GM12878 (cell line): ENCODE measurements around the gene SHROOM4. TPM values are rescaled to one million over a fixed set of nuclear protein-coding genes. Genes with fewer than 3 reads are reported as not detected.

Experiments
- ATAC-seq: fragments of 200-7000 bp; cut with Tn5 transposase; 3 replicates; pipeline ENCODE4 v1.9.1; 2020; ENCODE audit warnings: mild to moderate bottlenecking, moderate library complexity
- BruUV-seq: library from RNA; stranded (reverse); fragments of 400-500 nt; replicated peaks from 2 replicates; lab custom pipeline; 2021; lab: Mats Ljungman, UMichigan
- CTCF ChIA-PET: fragments of 300-600 bp; sonication (Branson Sonifier 250); formaldehyde crosslinking; extraction: SDS; loops from one replicate; lab custom pipeline; 2021; ENCODE audit warnings: inconsistent platforms; lab: Yijun Ruan, JAX
- POLR2A ChIA-PET: fragments of 350-600 bp; formaldehyde crosslinking; extraction: SDS; loops from one replicate; lab custom pipeline; 2021; ENCODE audit warnings: inconsistent platforms; lab: Charles Lee
- RAD21 ChIA-PET: fragments of 300-600 bp; sonication (Branson Sonifier 250); formaldehyde crosslinking; loops from one replicate; lab custom pipeline; 2023; ENCODE audit warnings: antibody characterized with exemption; ENCODE audit not compliant: unreplicated experiment; lab: Charles Lee
- SMC1A ChIA-PET: fragments of 300-600 bp; sonication (Branson Sonifier 250); formaldehyde crosslinking; loops from one replicate; lab custom pipeline; 2023; ENCODE audit not compliant: unreplicated experiment, uncharacterized antibody; lab: Charles Lee
- DNase-seq: peaks from one replicate; pipeline ENCODE4 v3.0.0-alpha.2; 2011; ENCODE audit warnings: low read depth, low spot score
- FAIRE-seq: peaks from 3 replicates; lab custom pipeline; 2011; peaks lifted over from hg19 to GRCh38; lab: Jason Lieb, UNC
- H2AFZ ChIP-seq: 2 replicates; pipeline ENCODE4 v1.6.0; 2011; ENCODE audit warnings: low read depth, low read length, control low read depth; ENCODE audit not compliant: control insufficient read depth
- H3K27ac ChIP-seq: 2 replicates; pipeline ENCODE4 v1.5.1; 2011; ENCODE audit warnings: control low read depth; ENCODE audit not compliant: control insufficient read depth, insufficient read depth
- H3K27me3 ChIP-seq, 2 experiments: replicated peaks in 1 of 2; 2 replicates each; pipeline versions ENCODE4 v1.6.0 to v1.6.1; 2011; ENCODE audit warnings: low read length in 1 of 2; ENCODE audit not compliant: control insufficient read depth in 2 of 2, insufficient read depth in 2 of 2
- H3K36me3 ChIP-seq, 2 experiments: 2 replicates each; pipeline ENCODE4 v1.5.1; 2011; ENCODE audit warnings: low read length in 1 of 2; ENCODE audit not compliant: control insufficient read depth in 2 of 2, insufficient read depth in 2 of 2
- H3K4me1 ChIP-seq: 2 replicates; pipeline ENCODE4 v1.6.1; 2011; ENCODE audit warnings: mild to moderate bottlenecking, low read length, moderate library complexity, mixed read lengths; ENCODE audit not compliant: control insufficient read depth, insufficient read depth
- H3K4me2 ChIP-seq: 2 replicates; pipeline ENCODE4 v1.6.0; 2011; ENCODE audit warnings: control low read depth; ENCODE audit not compliant: control insufficient read depth, insufficient read depth
- H3K4me3 ChIP-seq: fragments of 200-600 bp; sonication (generic); 2 replicates; pipeline ENCODE4 v1.5.1; 2016
- H3K79me2 ChIP-seq: 2 replicates; pipeline ENCODE4 v1.6.0; 2011; ENCODE audit warnings: low read length; ENCODE audit not compliant: control insufficient read depth, insufficient read depth
- H3K9ac ChIP-seq: 2 replicates; pipeline ENCODE4 v1.8.0; 2011; ENCODE audit warnings: low read length, control low read depth, mixed read lengths; ENCODE audit not compliant: control insufficient read depth, insufficient read depth
- H3K9me3 ChIP-seq: replicated peaks from 3 replicates; pipeline ENCODE4 v1.5.1; 2011; ENCODE audit warnings: mild to moderate bottlenecking, low read length; ENCODE audit not compliant: control insufficient read depth, insufficient read depth
- H4K20me1 ChIP-seq: 2 replicates; pipeline ENCODE4 v1.6.0; 2011; ENCODE audit not compliant: control insufficient read depth, insufficient read depth
- CUX1 ChIP-seq: IDR thresholded peaks from 2 replicates; pipeline ENCODE4 v1.6.1; 2012; ENCODE audit warnings: improper control_type of control experiment, low read depth, low read length; ENCODE audit not compliant: insufficient replicate concordance
- NR2F1 ChIP-seq: fragments of 450-650 bp; conservative IDR thresholded peaks from 2 replicates; pipeline ENCODE4 v1.6.1; 2017; ENCODE audit warnings: mild to moderate bottlenecking
- RELA ChIP-seq: fragments of 450-650 bp; IDR thresholded peaks from 2 replicates; pipeline ENCODE4 v1.8.0; 2014; ENCODE audit warnings: borderline replicate concordance; ENCODE audit not compliant: partially characterized antibody
- SUZ12 ChIP-seq: fragments of 200-600 bp; sonication (generic); IDR thresholded peaks from one replicate; pipeline ENCODE4 v1.6.1; 2018; ENCODE audit warnings: antibody characterized with exemption, mild to moderate bottlenecking; ENCODE audit not compliant: unreplicated experiment
- in situ Hi-C: fragments of 300-500 bp; cut with MboI; formaldehyde crosslinking; loops from 9 replicates; pipeline ENCODE4 v1.14.3; 2018; ENCODE audit warnings: mixed read lengths
- intact Hi-C: fragments of 100-400 bp; cut with micrococcal nuclease; formaldehyde crosslinking; loops from one replicate; pipeline ENCODE4 v1.14.2; 2022; ENCODE audit not compliant: unreplicated experiment
- polyA plus RNA-seq, 11 experiments: library from polyadenylated mRNA; depleted of rRNA in 4 of 11; unstranded in 6 of 11; stranded (reverse) in 5 of 11; fragments of >200 nt; fragmentation: Nextera tagmentation in 4 of 11; fragmentation: Illumina TruSeq in 1 of 11; extraction: Ambion mirVana in 4 of 11; extraction: Trizol in 1 of 11; gene quantifications; 1 replicate in 1 of 11; 2 replicates in 10 of 11; pipeline versions ENCODE4 v1.2.1 to v1.2.3, GENCODE V29; 2011 to 2016; ENCODE audit warnings: inconsistent platforms in 2 of 11, missing spikeins in 2 of 11, low read depth in 1 of 11
- total RNA-seq, 4 experiments: library from RNA; depleted of rRNA in 3 of 4; stranded (reverse); fragments of >200 nt in 3 of 4; fragmentation: Illumina TruSeq in 1 of 4; extraction: Trizol in 1 of 4; gene quantifications; 2 replicates each; pipeline versions ENCODE4 v1.2.1 to v1.2.3, GENCODE V29; 2013 to 2021
- TF ChIP-seq, protein P1 (sequence below): IDR thresholded peaks from 2 replicates; pipeline ENCODE4 v1.6.1; 2012; ENCODE audit warnings: low read depth, low read length, improper control_type of control experiment

SHROOM4 gene
- total and polyA plus RNA-seq, 10 of the 15 experiments (the other 5 are each of a cell fraction or from before 2014, with no cell fraction given) = 0.01 to 0.03 TPM; not detected in 8

DNA sequence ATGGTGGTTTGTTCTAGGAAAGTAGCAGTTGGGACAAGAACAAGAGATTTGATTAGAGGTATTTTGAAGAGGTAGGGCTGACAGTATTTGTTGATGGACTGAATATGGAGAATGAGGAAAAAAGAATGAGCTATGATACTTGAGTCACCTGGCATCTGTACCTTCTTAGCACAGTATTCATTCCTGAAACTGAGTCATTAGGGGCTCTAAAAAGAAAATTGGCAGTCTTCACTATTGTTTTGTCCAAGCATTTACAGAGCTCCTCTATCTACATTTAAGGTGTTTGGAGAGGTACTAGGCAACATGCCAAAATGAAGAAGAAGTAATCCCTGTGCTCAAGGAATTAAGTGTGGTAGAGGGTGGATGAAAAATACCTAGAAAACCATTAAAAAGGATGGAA is 165.8 kb downstream of the SHROOM4 start:
- ATAC-seq (no peak), FAIRE-seq (no peak), DNase-seq (no peak)
- TF ChIP-seq, protein P1, sequence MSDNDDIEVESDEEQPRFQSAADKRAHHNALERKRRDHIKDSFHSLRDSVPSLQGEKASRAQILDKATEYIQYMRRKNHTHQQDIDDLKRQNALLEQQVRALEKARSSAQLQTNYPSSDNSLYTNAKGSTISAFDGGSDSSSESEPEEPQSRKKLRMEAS = no peak
- TF ChIP-seq CUX1 (no peak), RELA (no peak), SUZ12 (no peak), NR2F1 (no peak)
- in situ Hi-C loops (no loop called here), intact Hi-C loops (no loop called here)
- Histone ChIP-seq H3K9me3 (no peaks in the 10 kb centered on the region), H3K4me3 (no peak overlapping the region), H3K4me1 (no peaks in the 10 kb centered on the region), H3K27me3 (no peaks in the 10 kb centered on the region), H2AFZ (no peak overlapping the region), H3K4me2 (no peak overlapping the region), H3K36me3 (no peaks in the 10 kb centered on the region), H3K79me2 (no peaks in the 10 kb centered on the region), H3K9ac (no peak overlapping the region), H4K20me1 (no peaks in the 10 kb centered on the region), H3K27ac (no peak overlapping the region)
- SMC1A ChIA-PET = no interaction called here
- POLR2A ChIA-PET = no interaction called here
- BruUV-seq = no TSS peak
- CTCF ChIA-PET = interaction anchor here (1.2 kb wide), 1 partner anchor 14 kb away, joined by 3 read pairs; no protein-coding TSS in a partner anchor
- RAD21 ChIA-PET = no interaction called here
